Neuron (in vitro differentiated cells): ENCODE measurements around the gene FGF5.

Experiments
- H2AFZ ChIP-seq: one replicate; pipeline ENCODE4 v1.6.1; 2013; ENCODE audit warnings: low read depth, mild to moderate bottlenecking, inconsistent platforms, low read length, moderate library complexity
- H3K27me3 ChIP-seq: one replicate; pipeline ENCODE4 v1.6.1; 2013; ENCODE audit warnings: low read length; ENCODE audit not compliant: insufficient read depth
- H3K36me3 ChIP-seq: one replicate; pipeline ENCODE4 v1.6.1; 2013; ENCODE audit warnings: low read length; ENCODE audit not compliant: insufficient read depth
- H3K4me1 ChIP-seq: one replicate; pipeline ENCODE4 v1.6.1; 2013; ENCODE audit warnings: low read length; ENCODE audit not compliant: insufficient read depth
- H3K4me3 ChIP-seq: 2 replicates; pipeline ENCODE4 v1.5.1; 2013; ENCODE audit warnings: mild to moderate bottlenecking, low read length, moderate library complexity
- H3K9me3 ChIP-seq: one replicate; pipeline ENCODE4 v1.6.1; 2013; ENCODE audit warnings: low read length

The FGF5 gene

DNA sequence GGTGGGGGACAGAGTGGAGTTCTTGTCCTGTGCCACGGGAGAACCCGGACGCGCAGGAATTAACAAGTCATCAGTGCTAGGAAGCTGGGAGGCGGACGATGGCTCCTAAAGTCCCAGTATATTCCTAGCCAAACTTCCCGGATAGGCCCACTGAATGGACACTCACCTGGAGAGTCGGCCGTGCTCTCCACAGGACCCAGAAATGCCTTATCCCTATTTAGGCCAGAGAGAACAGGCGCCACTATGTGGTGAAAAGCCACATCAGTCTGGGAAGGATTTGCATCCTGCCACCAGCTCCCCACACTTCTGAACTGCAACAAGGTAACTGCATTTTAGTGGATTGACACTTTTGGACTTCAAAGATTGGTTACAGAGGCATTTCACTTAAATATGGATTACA lies 70.1 kb downstream of the FGF5 start:
- Histone ChIP-seq H3K9me3 (no peaks in the 10 kb centered on the region), H3K27me3 (peaks cover 5% of the 10 kb centered on the region), H2AFZ (no peak overlapping the region), H3K4me3 (no peak overlapping the region), H3K36me3 (no peaks in the 10 kb centered on the region), H3K4me1 (peaks cover 7% of the 10 kb centered on the region)

DNA sequence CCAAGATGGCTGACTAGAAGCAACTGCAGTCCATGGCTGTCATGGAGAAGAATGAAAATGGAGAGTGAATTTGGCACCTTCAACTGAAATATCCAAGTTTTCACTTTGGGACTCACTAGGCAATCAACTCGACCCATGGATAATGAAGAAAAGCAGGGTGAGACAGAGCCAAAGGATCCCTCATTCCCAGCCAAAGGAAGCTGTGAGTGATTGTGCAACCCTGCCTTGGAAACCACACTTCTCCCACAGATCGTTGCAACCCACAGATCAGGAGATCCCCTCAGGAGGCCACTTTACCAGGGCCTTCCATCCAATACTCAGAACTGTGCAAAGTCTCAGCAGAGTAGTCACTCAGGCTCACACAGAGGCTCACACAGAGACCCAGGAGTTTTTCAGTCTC lies 73.6 kb downstream of the FGF5 start:
- Histone ChIP-seq H3K36me3 (no peaks in the 10 kb centered on the region), H2AFZ (no peak overlapping the region), H3K4me3 (no peak overlapping the region), H3K27me3 (peaks cover 5% of the 10 kb centered on the region), H3K9me3 (no peaks in the 10 kb centered on the region), H3K4me1 (peaks cover 7% of the 10 kb centered on the region)
